NCI-H2227 treated with DMSO at 0.1 percent for 48 hours (cell line): ENCODE data around the gene SLC7A14.

Source experiments
- DNase-seq: peaks from one replicate; lab custom pipeline; 2025; lab: John Stamatoyannopoulos, UW

SLC7A14 gene

GRCh38 chr3:170534227-170534626, 51.6 kb downstream of the SLC7A14 start:
- no peak for DNase-seq

GRCh38 chr3:170532573-170532972, 53.3 kb downstream of the SLC7A14 start:
- no peak for DNase-seq

GRCh38 chr3:170531657-170532335, 54.1 kb downstream of the SLC7A14 start:
- no peak for DNase-seq

GRCh38 chr3:170531054-170531453, 54.8 kb downstream of the SLC7A14 start:
- no peak for DNase-seq

- no peak for DNase-seq
Measured at GRCh38 chr3:170529912-170530311, 56.0 kb downstream of the SLC7A14 start.

GRCh38 chr3:170529346-170529745, 56.5 kb downstream of the SLC7A14 start:
- DNase-seq, result no peak

GRCh38 chr3:170528726-170529125, 57.1 kb downstream of the SLC7A14 start:
- no peak for DNase-seq

GRCh38 chr3:170524073-170524472, 61.8 kb downstream of the SLC7A14 start:
- no peak for DNase-seq

GRCh38 chr3:170523248-170523647, 62.6 kb downstream of the SLC7A14 start:
- no peak for DNase-seq

- no peak for DNase-seq
Measured at GRCh38 chr3:170522201-170522600, 63.7 kb downstream of the SLC7A14 start.

- DNase-seq, result no peak
Measured at GRCh38 chr3:170520996-170521395, 64.9 kb downstream of the SLC7A14 start.

- no peak for DNase-seq
Measured at GRCh38 chr3:170517242-170517945, 68.5 kb downstream of the SLC7A14 start.

GRCh38 chr3:170513642-170514041, 72.2 kb downstream of the SLC7A14 start:
- DNase-seq, result no peak

GRCh38 chr3:170511371-170511770, 74.5 kb downstream of the SLC7A14 start:
- DNase-seq, result no peak

GRCh38 chr3:170508839-170509238, 77.0 kb downstream of the SLC7A14 start:
- no peak for DNase-seq

GRCh38 chr3:170508291-170508690, 77.6 kb downstream of the SLC7A14 start:
- no peak for DNase-seq

- no peak for DNase-seq
Measured at GRCh38 chr3:170507063-170507462, 78.8 kb downstream of the SLC7A14 start.

- DNase-seq, result no peak
Measured at GRCh38 chr3:170506556-170506955, 79.3 kb downstream of the SLC7A14 start.

GRCh38 chr3:170502297-170502696, 83.6 kb downstream of the SLC7A14 start:
- no peak for DNase-seq

GRCh38 chr3:170500995-170501394, 84.9 kb downstream of the SLC7A14 start:
- DNase-seq, result no peak

GRCh38 chr3:170500462-170500861, 85.4 kb downstream of the SLC7A14 start:
- no peak for DNase-seq

GRCh38 chr3:170499562-170500156, 86.2 kb downstream of the SLC7A14 start:
- no peak for DNase-seq
